Measurements from ENCODE around the gene PDE7B. TPM values are rescaled to one million over a fixed set of nuclear protein-coding genes. Genes with fewer than 3 reads are reported as not detected.

The PDE7B gene
- total RNA-seq, 1 experiment from 2014 or later, result 0.03 TPM

- intact Hi-C loops (cut with micrococcal nuclease; ENCODE audit: unreplicated experiment), result no loop called here
- Histone ChIP-seq H3K36me3 (ENCODE audit: control insufficient read depth, insufficient read depth, low read length) (no peaks in the 10 kb centered on the region), H3K27me3 (ENCODE audit: control insufficient read depth, insufficient read depth, low read length) (no peaks in the 10 kb centered on the region; the same call in 1 of the 2 replicates), H3K9me3 (ENCODE audit: control insufficient read depth, insufficient read depth, low read depth, low read length) (no peaks in the 10 kb centered on the region), H3K4me3 (ENCODE audit: low read depth in 2 of 2, low read length in 2 of 2) (no peak overlapping the region), H3K4me1 (ENCODE audit: control insufficient read depth, insufficient read depth, low read length) (no peaks in the 10 kb centered on the region), H3K27ac (ENCODE audit: low read length) (no peak overlapping the region)
- no TSS peak for BruUV-seq (replicated peaks)
- in situ Hi-C loops (cut with HindIII; ENCODE audit: low pct_unique_long_range_greater_than_20kb, low sequenced_read_pairs), result no loop called here
- POLR2A ChIA-PET, result no interaction called here
- no peak for ATAC-seq
- CTCF ChIA-PET, result no interaction called here
- TF ChIP-seq REST (IDR thresholded peaks at IDR 0.05; ENCODE audit: insufficient read depth in 1 of 2, low read depth in 2 of 2, low read length in 1 of 2), result no peak
- no peak for TF ChIP-seq CTCF (IDR thresholded peaks at IDR 0.05)
- TF ChIP-seq POLR2AphosphoS5 (IDR thresholded peaks at IDR 0.05; ENCODE audit: low read depth, low read length), result no peak
- TF ChIP-seq SIN3A (IDR thresholded peaks at IDR 0.05; ENCODE audit: borderline replicate concordance, insufficient read depth, low read depth, low read length), result no peak
- TF ChIP-seq TCF7L2 (IDR thresholded peaks at IDR 0.05; ENCODE audit: low read depth, low read length), result no peak
- no peak for DNase-seq (ENCODE audit: low read depth, low spot score)
Measured at GRCh38 chr6:135852746-135853145, 1.2 kb downstream of the PDE7B start.

GRCh38 chr6:135853227-135853626 is 1.7 kb downstream of the PDE7B start:
- Histone ChIP-seq H3K36me3 (ENCODE audit: control insufficient read depth, insufficient read depth, low read length) (no peaks in the 10 kb centered on the region), H3K27ac (ENCODE audit: low read length) (no peak overlapping the region), H3K9me3 (ENCODE audit: control insufficient read depth, insufficient read depth, low read depth, low read length) (no peaks in the 10 kb centered on the region), H3K4me3 (ENCODE audit: low read depth in 2 of 2, low read length in 2 of 2) (no peak overlapping the region), H3K4me1 (ENCODE audit: control insufficient read depth, insufficient read depth, low read length) (no peaks in the 10 kb centered on the region), H3K27me3 (ENCODE audit: control insufficient read depth, insufficient read depth, low read length) (no peaks in the 10 kb centered on the region; the same call in 1 of the 2 replicates)
- POLR2A ChIA-PET, result no interaction called here
- CTCF ChIA-PET, result no interaction called here
- in situ Hi-C loops (cut with HindIII; ENCODE audit: low pct_unique_long_range_greater_than_20kb, low sequenced_read_pairs), result no loop called here
- ATAC-seq, result no peak
- DNase-seq (ENCODE audit: low read depth, low spot score), result no peak
- intact Hi-C loops (cut with micrococcal nuclease; ENCODE audit: unreplicated experiment), result no loop called here
- no peak for TF ChIP-seq TCF7L2 (IDR thresholded peaks at IDR 0.05; ENCODE audit: low read depth, low read length)
- no TSS peak for BruUV-seq (replicated peaks)

- BruUV-seq (replicated peaks), result no TSS peak
Measured at GRCh38 chr6:135853986-135854385, 2.5 kb downstream of the PDE7B start.

More at GRCh38 chr6:135853986-135854385, 2.5 kb downstream of the PDE7B start:
- ChIA-PET CTCF (no interaction called here), POLR2A (no interaction called here)
- no peak for DNase-seq (ENCODE audit: low read depth, low spot score)
- Histone ChIP-seq H3K27ac (ENCODE audit: low read length) (no peak overlapping the region), H3K27me3 (ENCODE audit: control insufficient read depth, insufficient read depth, low read length) (no peaks in the 10 kb centered on the region; the same call in 1 of the 2 replicates), H3K4me3 (ENCODE audit: low read depth in 2 of 2, low read length in 2 of 2) (no peak overlapping the region), H3K4me1 (ENCODE audit: control insufficient read depth, insufficient read depth, low read length) (no peaks in the 10 kb centered on the region), H3K36me3 (ENCODE audit: control insufficient read depth, insufficient read depth, low read length) (no peaks in the 10 kb centered on the region), H3K9me3 (ENCODE audit: control insufficient read depth, insufficient read depth, low read depth, low read length) (no peaks in the 10 kb centered on the region)
- intact Hi-C loops (cut with micrococcal nuclease; ENCODE audit: unreplicated experiment) (no loop called here), in situ Hi-C loops (cut with HindIII; ENCODE audit: low pct_unique_long_range_greater_than_20kb, low sequenced_read_pairs) (no loop called here)
- TF ChIP-seq TCF7L2 (IDR thresholded peaks at IDR 0.05; ENCODE audit: low read depth, low read length), result no peak
- no peak for TF ChIP-seq SIN3A (IDR thresholded peaks at IDR 0.05; ENCODE audit: borderline replicate concordance, insufficient read depth, low read depth, low read length)
- ATAC-seq, result no peak

Measured in Panc1 (cell line).